ENCODE measurements around the gene INPP4B. TPM values are rescaled to one million over a fixed set of nuclear protein-coding genes. Genes with fewer than 3 reads are reported as not detected.

Gene INPP4B
- total RNA-seq, 2 experiments from 2014 or later, result 45.7 to 46.3 TPM

GRCh38 chr4:142567620-142568451, 278.3 kb downstream of the INPP4B start:
- DNase-seq, result no peak
- H3K4me3 Mint-ChIP-seq, result peak overlapping the region; percentile 71
- H3K27me3 Mint-ChIP-seq, result no peaks in the 10 kb centered on the region
- peak overlapping the region; percentile 86 for H3K27ac Mint-ChIP-seq
- peaks cover under 1% of the 10 kb centered on the region for H3K36me3 Mint-ChIP-seq
- H3K9me3 Mint-ChIP-seq, result peaks cover 2% of the 10 kb centered on the region
- peaks cover 30% of the 10 kb centered on the region for H3K4me1 Mint-ChIP-seq

GRCh38 chr4:142567199-142567598, 278.9 kb downstream of the INPP4B start:
- Mint-ChIP-seq H3K36me3 (no peaks in the 10 kb centered on the region), H3K4me3 (peak overlapping the region; percentile 65)

GRCh38 chr4:142566777-142567176, 279.3 kb downstream of the INPP4B start:
- peaks cover 2% of the 10 kb centered on the region for H3K9me3 Mint-ChIP-seq
- no peak for DNase-seq
- peaks cover 26% of the 10 kb centered on the region for H3K4me1 Mint-ChIP-seq
- peak overlapping the region; percentile 65 for H3K4me3 Mint-ChIP-seq
- no peaks in the 10 kb centered on the region for H3K27me3 Mint-ChIP-seq
- peak overlapping the region; percentile 83 for H3K27ac Mint-ChIP-seq
- no peaks in the 10 kb centered on the region for H3K36me3 Mint-ChIP-seq

More at GRCh38 chr4:142567199-142567598, 278.9 kb downstream of the INPP4B start:
- peaks cover 2% of the 10 kb centered on the region for H3K9me3 Mint-ChIP-seq
- H3K4me1 Mint-ChIP-seq, result peaks cover 30% of the 10 kb centered on the region
- H3K27me3 Mint-ChIP-seq, result no peaks in the 10 kb centered on the region
- peak; percentile 10 for DNase-seq
- peak overlapping the region; percentile 83 for H3K27ac Mint-ChIP-seq

- Mint-ChIP-seq H3K27ac (peak overlapping the region; percentile 76), H3K4me3 (peak overlapping the region; percentile 65), H3K36me3 (no peaks in the 10 kb centered on the region), H3K4me1 (peaks cover 26% of the 10 kb centered on the region), H3K9me3 (peaks cover 2% of the 10 kb centered on the region), H3K27me3 (no peaks in the 10 kb centered on the region)
- DNase-seq, result no peak
These were observed 279.9 kb downstream of the INPP4B start for GRCh38 chr4:142566243-142566642.

GRCh38 chr4:142565771-142566170, 280.3 kb downstream of the INPP4B start:
- Mint-ChIP-seq H3K27me3 (no peaks in the 10 kb centered on the region), H3K4me1 (peaks cover 26% of the 10 kb centered on the region), H3K9me3 (peaks cover 2% of the 10 kb centered on the region), H3K27ac (peak overlapping the region; percentile 76), H3K36me3 (no peaks in the 10 kb centered on the region), H3K4me3 (peak overlapping the region; percentile 65)
- no peak for DNase-seq

GRCh38 chr4:142563682-142564291, 282.3 kb downstream of the INPP4B start:
- H3K4me3 Mint-ChIP-seq, result no peak overlapping the region
- no peak overlapping the region for H3K27ac Mint-ChIP-seq
- H3K4me1 Mint-ChIP-seq, result peaks cover 26% of the 10 kb centered on the region
- DNase-seq, result no peak
- H3K36me3 Mint-ChIP-seq, result no peaks in the 10 kb centered on the region
- H3K27me3 Mint-ChIP-seq, result no peaks in the 10 kb centered on the region
- peaks cover 2% of the 10 kb centered on the region for H3K9me3 Mint-ChIP-seq

GRCh38 chr4:142559986-142560385, 286.1 kb downstream of the INPP4B start:
- Mint-ChIP-seq H3K27ac (no peak overlapping the region), H3K36me3 (no peaks in the 10 kb centered on the region), H3K27me3 (no peaks in the 10 kb centered on the region), H3K9me3 (peaks cover 2% of the 10 kb centered on the region), H3K4me1 (peaks cover 20% of the 10 kb centered on the region), H3K4me3 (no peak overlapping the region)
- DNase-seq, result no peak

- Mint-ChIP-seq H3K27ac (no peak overlapping the region), H3K27me3 (no peaks in the 10 kb centered on the region), H3K4me3 (no peak overlapping the region), H3K4me1 (peaks cover 20% of the 10 kb centered on the region), H3K9me3 (no peaks in the 10 kb centered on the region), H3K36me3 (no peaks in the 10 kb centered on the region)
- DNase-seq, result no peak
These were observed 287.2 kb downstream of the INPP4B start for GRCh38 chr4:142558851-142559250.

GRCh38 chr4:142557239-142557801, 288.8 kb downstream of the INPP4B start:
- H3K4me3 Mint-ChIP-seq, result no peak overlapping the region
- H3K9me3 Mint-ChIP-seq, result no peaks in the 10 kb centered on the region
- no peak for DNase-seq
- peaks cover 24% of the 10 kb centered on the region for H3K4me1 Mint-ChIP-seq
- H3K36me3 Mint-ChIP-seq, result no peaks in the 10 kb centered on the region
- H3K27ac Mint-ChIP-seq, result peak overlapping the region; percentile 34
- H3K27me3 Mint-ChIP-seq, result no peaks in the 10 kb centered on the region

GRCh38 chr4:142556570-142557238, 289.4 kb downstream of the INPP4B start:
- Mint-ChIP-seq H3K27ac (no peak overlapping the region), H3K9me3 (no peaks in the 10 kb centered on the region), H3K4me1 (peaks cover 24% of the 10 kb centered on the region), H3K27me3 (no peaks in the 10 kb centered on the region), H3K4me3 (no peak overlapping the region), H3K36me3 (no peaks in the 10 kb centered on the region)
- DNase-seq, result no peak

- DNase-seq, result no peak
- Mint-ChIP-seq H3K4me3 (no peak overlapping the region), H3K36me3 (no peaks in the 10 kb centered on the region), H3K27me3 (no peaks in the 10 kb centered on the region), H3K4me1 (peaks cover 26% of the 10 kb centered on the region), H3K9me3 (no peaks in the 10 kb centered on the region), H3K27ac (no peak overlapping the region)
These were observed 290.1 kb downstream of the INPP4B start for GRCh38 chr4:142556048-142556447.

GRCh38 chr4:142554412-142554811, 291.7 kb downstream of the INPP4B start:
- no peak for DNase-seq
- Mint-ChIP-seq H3K36me3 (no peaks in the 10 kb centered on the region), H3K4me1 (peaks cover 37% of the 10 kb centered on the region), H3K27me3 (no peaks in the 10 kb centered on the region), H3K4me3 (no peak overlapping the region), H3K9me3 (no peaks in the 10 kb centered on the region), H3K27ac (no peak overlapping the region)

GRCh38 chr4:142551517-142552305, 294.4 kb downstream of the INPP4B start:
- H3K4me1 Mint-ChIP-seq, result peaks cover 31% of the 10 kb centered on the region
- H3K27ac Mint-ChIP-seq, result no peak overlapping the region
- no peak overlapping the region for H3K4me3 Mint-ChIP-seq

GRCh38 chr4:142550965-142551364, 295.1 kb downstream of the INPP4B start:
- no peak for DNase-seq
- H3K27ac Mint-ChIP-seq, result no peak overlapping the region
- H3K4me3 Mint-ChIP-seq, result no peak overlapping the region
- H3K9me3 Mint-ChIP-seq, result peaks cover 1% of the 10 kb centered on the region
- no peaks in the 10 kb centered on the region for H3K36me3 Mint-ChIP-seq
- peaks cover 24% of the 10 kb centered on the region for H3K4me1 Mint-ChIP-seq
- H3K27me3 Mint-ChIP-seq, result no peaks in the 10 kb centered on the region

More at GRCh38 chr4:142551517-142552305, 294.4 kb downstream of the INPP4B start:
- no peaks in the 10 kb centered on the region for H3K36me3 Mint-ChIP-seq
- no peaks in the 10 kb centered on the region for H3K27me3 Mint-ChIP-seq
- peaks cover 1% of the 10 kb centered on the region for H3K9me3 Mint-ChIP-seq
- DNase-seq, result no peak
